Measurements from ENCODE around the gene SKA2.
"Not testable (repeated sequence)": the region's sequence is repeated elsewhere in the genome, so short reads cannot be mapped to it uniquely, and the experiment has no call there.

Gene SKA2

DNA sequence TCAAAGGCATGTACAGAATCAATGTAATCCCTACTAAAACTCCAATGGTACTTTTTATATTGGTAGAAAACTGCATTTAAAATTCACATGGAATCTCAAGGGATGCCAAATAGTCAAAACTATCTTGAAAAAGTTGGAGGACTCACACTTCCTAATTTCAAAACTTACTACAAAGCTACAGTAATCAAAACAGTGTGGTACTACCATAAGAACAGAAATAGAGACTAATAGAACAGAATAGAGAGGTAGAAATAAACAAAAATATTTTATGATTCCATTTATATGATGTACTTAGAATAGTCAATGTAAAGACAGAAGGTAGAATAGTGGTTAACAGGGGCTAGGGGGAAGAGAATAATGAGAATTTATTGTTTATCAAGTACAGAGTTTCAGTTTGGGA lies 57.1 kb downstream of the SKA2 start:
- no peak for DNase-seq (ENCODE audit: low read depth)

DNA sequence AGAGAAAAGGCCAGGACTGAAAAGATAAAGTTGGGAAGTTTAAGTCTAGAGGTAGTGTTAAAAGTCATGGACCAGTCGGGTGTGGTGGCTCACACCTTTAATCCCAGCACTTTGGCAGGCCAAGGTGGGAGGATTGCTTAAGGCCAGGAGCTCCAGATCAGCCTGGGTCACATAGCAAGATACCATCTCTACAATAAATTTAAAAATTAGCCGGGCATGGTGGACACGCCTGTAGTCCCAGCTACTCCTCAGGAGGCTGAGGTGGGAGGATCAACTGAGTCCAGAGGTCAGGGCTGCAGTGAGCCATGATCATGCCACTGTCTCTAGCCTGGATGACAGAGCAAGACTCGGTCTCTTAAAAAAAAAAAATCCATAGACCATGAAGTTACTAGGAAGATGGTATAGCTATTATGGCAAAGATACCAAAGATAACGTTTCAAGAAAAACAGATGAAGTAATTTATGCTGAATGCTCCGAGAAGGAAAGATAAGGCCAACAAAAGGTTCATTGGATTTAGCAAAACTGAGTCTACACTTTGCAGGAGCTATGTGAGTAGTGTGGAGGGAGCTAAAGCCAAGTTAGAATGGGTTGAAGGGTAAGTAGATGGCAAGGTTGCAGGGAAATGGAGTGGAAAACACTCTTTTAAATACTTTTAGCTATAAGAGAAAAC lies 60.0 kb downstream of the SKA2 start:
- DNase-seq (ENCODE audit: low read depth) = no peak

DNA sequence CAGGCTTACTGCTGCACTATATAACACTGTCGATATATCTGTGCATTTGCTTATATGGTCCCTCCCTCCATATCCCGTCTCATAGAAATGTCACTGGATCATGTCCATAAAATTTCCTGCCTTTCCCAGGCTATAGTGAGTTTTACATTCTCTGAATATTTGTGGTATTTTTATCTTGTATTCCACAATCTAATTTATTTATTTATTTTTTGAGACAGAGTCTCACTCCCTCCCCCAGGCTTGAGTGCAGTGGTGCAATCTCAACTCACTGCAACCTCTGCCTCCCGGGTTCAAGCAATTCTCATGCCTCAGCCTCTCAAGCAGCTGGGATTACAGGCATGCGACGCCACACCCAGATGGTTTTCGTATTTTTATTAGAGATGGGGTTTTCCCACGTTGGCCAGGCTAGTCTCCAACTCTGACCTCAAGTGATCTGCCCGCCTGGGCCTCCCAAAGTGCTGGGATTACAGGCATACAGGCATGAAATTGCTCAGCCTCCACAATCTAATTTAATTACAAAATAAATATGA lies 61.2 kb downstream of the SKA2 start:
- DNase-seq (ENCODE audit: low read depth) = no peak

DNA sequence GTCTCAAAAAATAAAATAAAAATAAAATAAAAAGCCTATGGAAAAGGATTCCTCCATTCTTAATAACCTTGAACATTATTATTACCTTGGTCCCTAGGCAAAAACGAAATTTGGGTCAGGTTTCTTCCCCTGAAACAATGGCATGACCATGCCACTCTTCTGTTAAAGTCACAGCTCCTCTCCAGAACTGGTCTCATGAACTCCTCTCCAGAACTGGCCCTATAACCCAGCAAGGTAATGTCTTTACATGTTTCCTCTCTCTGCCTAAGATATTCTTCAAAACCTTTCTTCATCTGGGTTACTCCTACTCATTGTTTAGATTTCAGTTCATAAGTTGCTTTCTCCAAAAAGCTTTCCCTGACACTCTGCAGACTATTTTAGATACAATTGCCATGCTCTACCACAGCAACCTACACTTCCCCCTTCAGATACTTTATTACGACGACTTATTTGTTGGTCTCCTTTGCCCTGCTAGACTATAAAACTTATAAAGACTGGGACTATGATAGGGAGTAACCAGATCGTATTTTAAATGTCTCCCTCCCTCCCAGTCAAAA lies 61.8 kb downstream of the SKA2 start:
- DNase-seq (ENCODE audit: low read depth) = no peak

DNA sequence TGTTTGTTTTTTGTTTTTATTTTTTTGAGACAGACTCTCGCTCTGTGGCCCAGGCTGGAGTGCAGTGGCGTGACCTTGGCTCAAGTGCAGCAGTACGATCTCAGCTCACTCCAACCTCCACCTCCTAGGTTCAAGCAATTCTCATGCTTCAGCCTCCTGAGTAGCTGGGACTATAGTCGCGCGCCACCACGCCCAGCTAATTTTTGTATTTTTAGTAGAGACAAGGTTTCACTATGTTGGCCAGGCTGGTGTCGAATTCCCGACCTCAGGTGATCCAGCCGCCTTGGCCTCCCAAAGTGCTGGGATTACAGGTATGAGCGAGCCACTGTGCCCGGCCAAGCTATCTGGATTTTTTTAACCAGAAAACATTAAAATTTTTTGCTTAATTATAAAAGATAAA lies 64.4 kb downstream of the SKA2 start:
- not testable (repeated sequence) for DNase-seq (ENCODE audit: low read depth)

DNA sequence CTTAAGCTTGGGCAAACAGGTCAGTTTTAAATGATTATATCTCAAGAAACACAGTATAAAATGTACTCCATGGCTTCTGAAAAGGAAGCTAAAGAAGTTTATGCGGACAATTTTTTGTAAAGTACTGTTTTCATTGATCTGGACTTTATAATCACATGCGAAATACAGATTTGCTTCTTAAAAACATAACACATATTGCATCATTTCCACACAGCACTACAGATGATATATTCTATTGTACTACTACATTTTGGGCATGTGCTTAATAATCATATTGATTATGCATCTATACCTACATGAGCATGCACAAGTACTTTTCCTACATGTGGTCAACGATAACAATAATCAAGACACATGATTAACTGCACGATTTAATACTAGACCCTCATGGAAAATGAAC lies 70.8 kb downstream of the SKA2 start:
- no peak for DNase-seq (ENCODE audit: low read depth)

DNA sequence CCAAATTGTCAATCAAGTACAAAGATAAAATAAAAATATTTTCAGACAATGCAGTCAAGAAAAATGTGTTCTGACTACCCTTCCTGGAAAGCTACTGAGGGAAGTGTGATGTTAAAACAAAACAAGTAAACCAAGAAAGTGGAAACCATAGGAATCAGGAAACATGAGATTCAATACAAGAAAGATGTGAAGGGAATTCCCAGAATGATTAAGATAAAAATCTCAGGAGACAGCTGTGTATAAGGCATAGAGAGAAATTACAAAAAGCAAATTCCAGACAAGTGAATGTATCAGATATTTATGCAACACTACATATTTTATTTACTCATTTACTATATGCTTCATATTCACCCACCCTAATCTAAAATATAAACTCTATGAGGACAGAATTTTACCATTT lies 80.5 kb downstream of the SKA2 start:
- no peak for DNase-seq (ENCODE audit: low read depth)

DNA sequence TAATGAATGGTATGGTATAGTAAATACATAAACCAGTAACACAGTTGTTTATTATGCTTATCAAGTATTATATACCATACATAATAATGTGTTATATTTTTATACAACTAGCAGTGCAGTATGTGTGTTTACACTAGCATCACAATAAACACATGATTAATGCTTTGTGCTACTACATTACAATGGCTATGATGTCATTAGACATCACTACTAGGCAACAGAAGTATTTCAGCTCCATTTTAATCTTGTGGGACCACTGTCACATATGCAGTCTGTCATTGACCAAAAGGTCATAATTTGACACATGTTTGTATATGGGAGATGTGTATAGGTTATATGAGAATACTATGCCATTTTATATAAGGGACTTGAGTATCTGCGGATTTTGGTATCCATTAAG lies 81.0 kb downstream of the SKA2 start:
- no peak for DNase-seq (ENCODE audit: low read depth)

DNA sequence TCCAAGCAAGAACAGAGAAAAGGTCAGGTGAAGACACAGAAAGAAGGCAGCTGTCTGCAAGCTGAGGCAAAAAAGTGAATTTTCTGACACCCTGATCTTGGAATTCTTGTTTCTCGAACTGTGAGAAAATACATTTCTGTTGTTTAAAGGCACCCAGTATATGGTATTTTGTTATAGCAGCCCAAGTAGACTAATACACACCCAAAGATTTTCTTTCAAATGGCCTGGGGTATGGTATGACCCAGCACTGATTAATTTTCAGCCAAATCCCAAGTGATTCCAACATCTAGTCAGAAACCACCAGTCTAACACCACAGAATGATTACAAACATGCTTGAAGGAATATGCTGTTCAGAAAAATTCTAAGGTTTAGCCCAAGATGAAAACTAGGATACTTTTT lies 85.1 kb downstream of the SKA2 start:
- DNase-seq (ENCODE audit: low read depth) = no peak

DNA sequence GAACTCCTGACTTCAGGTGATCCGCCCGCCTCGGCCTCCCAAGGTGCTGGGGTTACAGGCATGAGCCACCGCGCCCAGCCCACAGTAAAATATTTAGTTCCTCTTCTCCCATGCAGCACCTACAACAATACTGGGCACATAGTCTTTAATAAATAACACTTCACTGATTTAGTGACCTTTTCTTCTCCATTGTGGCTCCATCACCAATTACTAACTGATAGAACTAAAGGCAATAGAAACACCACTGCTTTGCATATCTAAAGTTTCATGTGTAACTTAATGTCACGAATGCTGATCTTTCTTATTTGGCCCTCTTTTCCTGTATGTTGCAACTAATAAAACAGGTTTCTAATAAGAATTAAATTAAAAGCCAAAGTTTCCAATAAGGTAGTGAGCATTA lies 87.2 kb downstream of the SKA2 start:
- DNase-seq (ENCODE audit: low read depth) = no peak

DNA sequence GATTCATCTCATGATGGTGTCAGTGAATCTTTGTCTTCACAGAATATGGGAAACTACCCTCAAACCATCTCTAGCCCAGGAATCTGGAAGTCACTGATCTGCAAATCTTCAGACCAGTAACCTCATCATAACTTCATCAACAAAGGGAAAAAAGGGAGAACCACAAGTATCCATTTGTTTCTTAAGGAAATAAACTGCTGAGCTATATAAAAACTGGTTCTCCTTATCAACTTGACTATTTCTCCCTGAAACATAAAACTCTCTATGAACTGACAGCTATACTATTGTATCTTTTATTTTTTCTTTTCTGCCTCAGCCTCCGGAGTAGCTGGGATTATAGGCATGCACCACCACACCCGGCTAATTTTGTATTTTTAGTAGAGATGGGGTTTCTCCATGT lies 87.6 kb downstream of the SKA2 start:
- DNase-seq (ENCODE audit: low read depth) = no peak

DNA sequence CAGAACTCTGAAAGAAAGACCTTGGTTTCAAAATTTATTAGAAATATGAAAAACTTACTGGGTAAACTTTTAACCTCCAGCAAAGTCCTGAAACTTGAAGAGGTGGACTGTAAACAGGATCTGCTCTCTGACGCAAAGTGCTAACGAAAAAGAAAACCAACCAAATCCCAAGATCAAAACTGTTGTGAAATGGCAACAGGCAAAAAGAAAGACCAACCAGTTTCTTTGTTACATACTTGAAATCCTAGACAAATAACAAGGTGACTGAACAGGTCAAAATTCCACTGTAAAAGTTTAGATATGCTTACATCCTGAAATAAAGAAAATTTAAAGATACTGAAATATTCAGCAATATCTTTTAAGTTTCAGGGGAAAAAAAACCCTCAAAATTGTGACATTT lies 92.5 kb downstream of the SKA2 start:
- DNase-seq (ENCODE audit: low read depth) = no peak

Measured in stimulated activated CD8-positive, alpha-beta memory T cell treated with anti-CD3 and anti-CD28 coated beads, Interleukin-15, amount 100 ng/mL, for 1 hour (primary cell).